Smooth muscle cell (in vitro differentiated cells): Measurements from ENCODE around the gene ENOX1. TPM values are rescaled to one million over a fixed set of nuclear protein-coding genes. Genes with fewer than 3 reads are reported as not detected.

Experiments used
- DNase-seq: peaks from one replicate; lab custom pipeline; 2025; ENCODE audit not compliant: unreplicated experiment; lab: John Stamatoyannopoulos, UW
- H2AFZ ChIP-seq: fragments of 200-600 bp; sonication (generic); 2 replicates; pipeline ENCODE4 v1.6.0; 2016; ENCODE audit warnings: antibody characterized with exemption, low read depth, mild to moderate bottlenecking
- H3F3A ChIP-seq: fragments of 200-600 bp; sonication (generic); 2 replicates; pipeline ENCODE4 v1.6.0; 2017; ENCODE audit warnings: antibody characterized with exemption, low read depth
- H3K27ac ChIP-seq: fragments of 200-600 bp; sonication (generic); 2 replicates; pipeline ENCODE4 v1.5.1; 2016; ENCODE audit warnings: low read depth, mild to moderate bottlenecking
- H3K27me3 ChIP-seq: fragments of 200-600 bp; sonication (generic); 2 replicates; pipeline ENCODE4 v1.6.1; 2016; ENCODE audit warnings: low read depth, mild to moderate bottlenecking
- H3K36me3 ChIP-seq: fragments of 200-600 bp; sonication (generic); 2 replicates; pipeline ENCODE4 v1.5.1; 2016; ENCODE audit warnings: low read depth
- H3K4me1 ChIP-seq: fragments of 200-600 bp; sonication (generic); 2 replicates; pipeline ENCODE4 v1.5.1; 2016; ENCODE audit warnings: low read depth
- H3K4me2 ChIP-seq: fragments of 200-600 bp; sonication (generic); 2 replicates; pipeline ENCODE4 v1.6.0; 2016; ENCODE audit warnings: mild to moderate bottlenecking
- H3K4me3 ChIP-seq: fragments of 200-600 bp; sonication (generic); 2 replicates; pipeline ENCODE4 v1.5.1; 2016; ENCODE audit warnings: mild to moderate bottlenecking
- H3K79me2 ChIP-seq: fragments of 200-600 bp; sonication (generic); 2 replicates; pipeline ENCODE4 v1.6.0; 2016; ENCODE audit warnings: low read depth, mild to moderate bottlenecking
- H3K9ac ChIP-seq: fragments of 200-600 bp; sonication (generic); 2 replicates; pipeline ENCODE4 v1.6.0; 2016; ENCODE audit warnings: low read depth
- H3K9me3 ChIP-seq: fragments of 200-600 bp; sonication (generic); replicated peaks from 2 replicates; pipeline ENCODE4 v1.5.1; 2016; ENCODE audit warnings: low read depth
- H4K20me1 ChIP-seq: fragments of 200-600 bp; sonication (generic); 2 replicates; pipeline ENCODE4 v1.6.0; 2016; ENCODE audit warnings: low read depth
- CTCF ChIP-seq: fragments of 200-600 bp; sonication (generic); IDR thresholded peaks from 2 replicates; pipeline ENCODE4 v1.5.1; 2017; ENCODE audit warnings: borderline replicate concordance, mild to moderate bottlenecking, antibody characterized with exemption; ENCODE audit not compliant: insufficient read depth, poor library complexity, severe bottlenecking
- WGBS: methylation state at CpG from one replicate; pipeline ENCODE4 v1.1.7; 2016; ENCODE audit warnings: low lambda C conversion rate; 5-methylcytosine and 5-hydroxymethylcytosine counted together
- polyA plus RNA-seq: library from polyadenylated mRNA; unstranded; fragments of >200 nt; fragmentation: Nextera tagmentation; extraction: Ambion mirVana; gene quantifications from 2 replicates; pipeline ENCODE4 v1.2.1, GENCODE V29; 2016
- total RNA-seq: library from RNA; depleted of rRNA; stranded (reverse); fragments of >200 nt; gene quantifications from 2 replicates; pipeline ENCODE4 v1.2.3, GENCODE V29; 2014

ENOX1 gene
- total and polyA plus RNA-seq, 2 experiments from 2014 or later: 1.9 to 2.6 TPM

- DNase-seq: no peak
- no peaks in the 10 kb centered on the region for H3K9me3 ChIP-seq
- no peak overlapping the region for H3K9ac ChIP-seq
- H2AFZ ChIP-seq: no peak overlapping the region
- 94% methylated on average over 4 of the region's 4 CpGs for WGBS
- H3K27me3 ChIP-seq: no peaks in the 10 kb centered on the region
- H3K4me1 ChIP-seq: no peaks in the 10 kb centered on the region
- H3F3A ChIP-seq: no peaks in the 10 kb centered on the region
- H3K4me2 ChIP-seq: no peak overlapping the region
- no peaks in the 10 kb centered on the region for H4K20me1 ChIP-seq
- no peak for TF ChIP-seq CTCF
- no peaks in the 10 kb centered on the region for H3K36me3 ChIP-seq
- no peak overlapping the region for H3K4me3 ChIP-seq
- H3K27ac ChIP-seq: no peak overlapping the region
- H3K79me2 ChIP-seq: no peaks in the 10 kb centered on the region
These were observed 25.0 kb downstream of the ENOX1 start for GRCh38 chr13:43761616-43762315.

GRCh38 chr13:43760257-43760656 is 26.5 kb downstream of the ENOX1 start:
- TF ChIP-seq CTCF: no peak
- DNase-seq: no peak
- H3K4me3 ChIP-seq: no peak overlapping the region
- no peaks in the 10 kb centered on the region for H3K79me2 ChIP-seq
- no peaks in the 10 kb centered on the region for H3K4me1 ChIP-seq
- H3F3A ChIP-seq: no peaks in the 10 kb centered on the region
- H3K36me3 ChIP-seq: no peaks in the 10 kb centered on the region
- H4K20me1 ChIP-seq: no peaks in the 10 kb centered on the region
- H3K9me3 ChIP-seq: no peaks in the 10 kb centered on the region
- no peaks in the 10 kb centered on the region for H3K27me3 ChIP-seq
- no peak overlapping the region for H3K9ac ChIP-seq
- no peak overlapping the region for H3K27ac ChIP-seq
- 86% methylated on average over 3 of the region's 3 CpGs for WGBS
- no peak overlapping the region for H3K4me2 ChIP-seq
- H2AFZ ChIP-seq: no peak overlapping the region

- H3K27ac ChIP-seq: no peak overlapping the region
- H3K4me3 ChIP-seq: no peak overlapping the region
- no peak overlapping the region for H3K4me2 ChIP-seq
- no peak for TF ChIP-seq CTCF
- no peak for DNase-seq
- H3K79me2 ChIP-seq: no peaks in the 10 kb centered on the region
- no peaks in the 10 kb centered on the region for H3K36me3 ChIP-seq
- no peaks in the 10 kb centered on the region for H3F3A ChIP-seq
- WGBS: 100% methylated on average over 1 of the region's 1 CpG
- no peaks in the 10 kb centered on the region for H4K20me1 ChIP-seq
- H3K27me3 ChIP-seq: no peaks in the 10 kb centered on the region
- no peak overlapping the region for H3K9ac ChIP-seq
- no peaks in the 10 kb centered on the region for H3K4me1 ChIP-seq
- no peak overlapping the region for H2AFZ ChIP-seq
- no peaks in the 10 kb centered on the region for H3K9me3 ChIP-seq
These were observed 27.9 kb downstream of the ENOX1 start for GRCh38 chr13:43758834-43759233.

- Histone ChIP-seq H2AFZ (no peak overlapping the region), H3K4me3 (no peak overlapping the region)
- no peak for DNase-seq
These were observed 29.5 kb downstream of the ENOX1 start for GRCh38 chr13:43757266-43757665.

More at GRCh38 chr13:43757266-43757665, 29.5 kb downstream of the ENOX1 start:
- Histone ChIP-seq H3K9ac (no peak overlapping the region), H4K20me1 (no peaks in the 10 kb centered on the region), H3F3A (no peaks in the 10 kb centered on the region), H3K9me3 (no peaks in the 10 kb centered on the region), H3K4me2 (no peak overlapping the region), H3K79me2 (no peaks in the 10 kb centered on the region), H3K4me1 (no peaks in the 10 kb centered on the region), H3K36me3 (no peaks in the 10 kb centered on the region), H3K27ac (no peak overlapping the region), H3K27me3 (no peaks in the 10 kb centered on the region)
- TF ChIP-seq CTCF: no peak
- 97% methylated on average over 1 of the region's 1 CpG for WGBS
